ENCODE measurements around the gene KCTD13.

Gene KCTD13

GRCh38 chr16:29857133-29857760, 68.8 kb downstream of the KCTD13 start:
- peak; percentile 63 for DNase-seq
- Histone ChIP-seq H3K9me3 (ENCODE audit: control insufficient read depth, low read length) (no peaks in the 10 kb centered on the region), H3K14ac (ENCODE audit: low read length in 2 of 2) (no peak overlapping the region), H3K4ac (ENCODE audit: low read depth in 1 of 2, low read length in 2 of 2) (peak overlapping the region in 1 of 2 experiments; percentile 35), H3K27me3 (ENCODE audit: control insufficient read depth in 1 of 2, insufficient read depth in 1 of 2, low read length in 2 of 2) (no peaks in the 10 kb centered on the region), H2BK120ac (ENCODE audit: low read depth, low read length) (no peak overlapping the region), H3K4me1 (ENCODE audit: control insufficient read depth, insufficient read depth, low read depth, low read length) (peaks cover 11% of the 10 kb centered on the region), H3K79me1 (replicated peaks; ENCODE audit: low read length, poor library complexity, severe bottlenecking) (peaks cover 12% of the 10 kb centered on the region), H3K36me3 (ENCODE audit: control insufficient read depth in 1 of 2, insufficient read depth in 2 of 2, low read depth in 1 of 2, low read length in 2 of 2) (peaks cover 31 to 32% of the 10 kb centered on the region in 2 experiments), H2BK5ac (ENCODE audit: low read depth, low read length, poor library complexity, severe bottlenecking) (no peak overlapping the region), H3K18ac (ENCODE audit: low read depth in 1 of 2, low read length in 2 of 2) (no peak overlapping the region), H2AFZ (ENCODE audit: low read depth, low read length) (no peak overlapping the region), H3K27ac (ENCODE audit: low read length, poor library complexity, severe bottlenecking) (peak overlapping the region; percentile 29), H3K4me2 (ENCODE audit: low read length, poor library complexity, severe bottlenecking) (no peak overlapping the region), H2AK5ac (ENCODE audit: low read length, severe bottlenecking) (peak overlapping the region; percentile 41), H4K91ac (ENCODE audit: low read length) (no peak overlapping the region), H3K4me3 (ENCODE audit: insufficient read depth in 1 of 2, low read depth in 1 of 2, low read length in 2 of 2) (no peak overlapping the region), H4K8ac (ENCODE audit: low read length) (no peak overlapping the region), H2BK12ac (ENCODE audit: low read length in 2 of 2) (no peak overlapping the region), H2BK15ac (ENCODE audit: low read depth, poor library complexity, severe bottlenecking) (no peak overlapping the region), H3K9ac (ENCODE audit: low read length) (peak overlapping the region; percentile 70), H3K23ac (ENCODE audit: low read length in 2 of 2) (no peak overlapping the region)
- 85% methylated on average over 7 of the region's 7 CpGs for WGBS
